ENCODE measurements around the gene TSPAN6. TPM values are rescaled to one million over a fixed set of nuclear protein-coding genes. Genes with fewer than 3 reads are reported as not detected.

Gene TSPAN6
- total RNA-seq, 6 donors from 2014 or later = 9.8 to 22.6 (median 17.1) TPM

DNA sequence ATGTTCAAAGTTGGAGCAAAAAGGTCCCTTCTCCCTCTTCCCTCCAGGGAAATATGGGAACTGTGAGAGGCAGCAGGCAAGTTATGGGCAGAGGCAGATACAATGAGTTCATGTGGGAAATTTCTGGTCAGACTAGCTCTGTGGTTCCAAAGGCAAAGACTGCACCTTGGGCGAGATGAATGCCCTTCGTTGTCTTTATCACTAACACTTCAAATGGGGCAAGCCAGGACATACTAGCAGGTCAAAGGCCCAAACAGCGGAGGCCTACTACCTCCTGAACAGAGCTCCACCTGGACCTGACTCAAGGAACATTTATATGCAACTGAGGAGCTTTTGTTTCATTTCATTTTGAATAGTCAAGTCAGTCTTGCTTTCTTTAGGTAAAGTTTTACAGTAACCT lies 36.4 kb upstream of the TSPAN6 start:
- DNase-seq = no peak
- no peaks in the 10 kb centered on the region for H3K4me1 ChIP-seq
- no peak for TF ChIP-seq EP300 (IDR thresholded peaks at IDR 0.05)
- TF ChIP-seq, protein P1, sequence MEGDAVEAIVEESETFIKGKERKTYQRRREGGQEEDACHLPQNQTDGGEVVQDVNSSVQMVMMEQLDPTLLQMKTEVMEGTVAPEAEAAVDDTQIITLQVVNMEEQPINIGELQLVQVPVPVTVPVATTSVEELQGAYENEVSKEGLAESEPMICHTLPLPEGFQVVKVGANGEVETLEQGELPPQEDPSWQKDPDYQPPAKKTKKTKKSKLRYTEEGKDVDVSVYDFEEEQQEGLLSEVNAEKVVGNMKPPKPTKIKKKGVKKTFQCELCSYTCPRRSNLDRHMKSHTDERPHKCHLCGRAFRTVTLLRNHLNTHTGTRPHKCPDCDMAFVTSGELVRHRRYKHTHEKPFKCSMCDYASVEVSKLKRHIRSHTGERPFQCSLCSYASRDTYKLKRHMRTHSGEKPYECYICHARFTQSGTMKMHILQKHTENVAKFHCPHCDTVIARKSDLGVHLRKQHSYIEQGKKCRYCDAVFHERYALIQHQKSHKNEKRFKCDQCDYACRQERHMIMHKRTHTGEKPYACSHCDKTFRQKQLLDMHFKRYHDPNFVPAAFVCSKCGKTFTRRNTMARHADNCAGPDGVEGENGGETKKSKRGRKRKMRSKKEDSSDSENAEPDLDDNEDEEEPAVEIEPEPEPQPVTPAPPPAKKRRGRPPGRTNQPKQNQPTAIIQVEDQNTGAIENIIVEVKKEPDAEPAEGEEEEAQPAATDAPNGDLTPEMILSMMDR (IDR thresholded peaks at IDR 0.05) = no peak
- no peaks in the 10 kb centered on the region for H3K27me3 ChIP-seq
- WGBS, 2 donors = 63 to 84% methylated on average over 3 of the region's 3 CpGs
- no peaks in the 10 kb centered on the region for H3K9me3 ChIP-seq
- no peaks in the 10 kb centered on the region for H3K36me3 ChIP-seq
- no peak overlapping the region for H3K27ac ChIP-seq
- no peak overlapping the region for H3K4me3 ChIP-seq
- no peak for ATAC-seq (ENCODE audit: low FRiP score in 2 of 2)

DNA sequence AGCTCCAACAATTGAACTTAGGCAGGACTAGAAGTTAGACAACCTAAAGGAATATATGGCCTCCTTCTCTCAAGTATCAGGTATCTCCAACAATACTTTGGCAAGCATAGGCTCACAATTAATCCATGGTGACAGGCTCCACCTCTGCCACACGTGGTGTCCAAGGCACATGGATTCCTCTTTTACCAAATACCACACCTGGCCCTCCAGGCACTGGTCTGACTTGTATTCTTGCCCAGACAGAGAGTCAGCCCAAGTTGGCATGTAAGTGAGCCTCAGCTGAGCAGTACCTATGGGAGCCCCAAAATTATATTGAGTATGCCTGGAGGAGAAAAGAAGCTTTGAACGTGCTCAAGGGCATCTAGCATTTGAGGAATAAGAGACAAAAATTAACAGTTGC lies 27.0 kb upstream of the TSPAN6 start:
- H3K4me3 ChIP-seq = no peak overlapping the region
- no peaks in the 10 kb centered on the region for H3K4me1 ChIP-seq
- H3K27me3 ChIP-seq = no peaks in the 10 kb centered on the region
- ATAC-seq (ENCODE audit: low FRiP score in 2 of 2) (no peak), DNase-seq (no peak)
- WGBS, 2 donors = 49 to 60% methylated on average over 2 of the region's 2 CpGs
- H3K27ac ChIP-seq = no peak overlapping the region
- no peaks in the 10 kb centered on the region for H3K36me3 ChIP-seq
- no peak for TF ChIP-seq POLR2AphosphoS5 (IDR thresholded peaks at IDR 0.05)
- TF ChIP-seq POLR2A (IDR thresholded peaks at IDR 0.05) = no peak
- H3K9me3 ChIP-seq = no peaks in the 10 kb centered on the region

- 79 to 89% methylated on average over 2 to 4 of the region's 4 CpGs for WGBS, 2 donors
- DNase-seq (no peak), ATAC-seq (ENCODE audit: low FRiP score in 2 of 2) (no peak)
- Histone ChIP-seq H3K27me3 (no peaks in the 10 kb centered on the region), H3K36me3 (no peaks in the 10 kb centered on the region), H3K27ac (no peak overlapping the region), H3K4me3 (no peak overlapping the region), H3K9me3 (no peaks in the 10 kb centered on the region), H3K4me1 (no peaks in the 10 kb centered on the region)
- TF ChIP-seq POLR2AphosphoS5 (IDR thresholded peaks at IDR 0.05) = no peak
- TF ChIP-seq, protein P1 (IDR thresholded peaks at IDR 0.05) = no peak
- TF ChIP-seq EP300 (IDR thresholded peaks at IDR 0.05) = no peak
- TF ChIP-seq POLR2A (IDR thresholded peaks at IDR 0.05) = no peak
Observed at GRCh38 chrX:100662796-100663195, 26.2 kb upstream of the TSPAN6 start.

- no peaks in the 10 kb centered on the region for H3K27me3 ChIP-seq
- no peaks in the 10 kb centered on the region for H3K9me3 ChIP-seq
- no peak overlapping the region for H3K4me3 ChIP-seq
- DNase-seq (no peak), ATAC-seq (ENCODE audit: low FRiP score in 2 of 2) (no peak)
- TF ChIP-seq POLR2A (IDR thresholded peaks at IDR 0.05) (no peak), EP300 (IDR thresholded peaks at IDR 0.05) (no peak), POLR2AphosphoS5 (IDR thresholded peaks at IDR 0.05) (no peak)
- TF ChIP-seq, protein P1 (IDR thresholded peaks at IDR 0.05) = no peak
- no peaks in the 10 kb centered on the region for H3K36me3 ChIP-seq
- H3K27ac ChIP-seq = no peak overlapping the region
- H3K4me1 ChIP-seq = no peaks in the 10 kb centered on the region
- 89 to 99% methylated on average over 9 to 13 of the region's 13 CpGs for WGBS, 2 donors
Observed at GRCh38 chrX:100662170-100662569, 25.6 kb upstream of the TSPAN6 start.

GRCh38 chrX:100659431-100660137 lies 23.0 kb upstream of the TSPAN6 start:
- Histone ChIP-seq H3K9me3 (no peaks in the 10 kb centered on the region), H3K27ac (no peak overlapping the region), H3K4me3 (no peak overlapping the region), H3K4me1 (no peaks in the 10 kb centered on the region), H3K27me3 (no peaks in the 10 kb centered on the region), H3K36me3 (no peaks in the 10 kb centered on the region)
- TF ChIP-seq, protein P1 (IDR thresholded peaks at IDR 0.05) = no peak
- TF ChIP-seq POLR2A (IDR thresholded peaks at IDR 0.05) = no peak
- TF ChIP-seq POLR2AphosphoS5 (IDR thresholded peaks at IDR 0.05) = no peak
- no peak for TF ChIP-seq EP300 (IDR thresholded peaks at IDR 0.05)
- ATAC-seq (ENCODE audit: low FRiP score in 2 of 2) (no peak), DNase-seq (no peak)
- 69 to 78% methylated on average over 4 of the region's 4 CpGs for WGBS, 2 donors
